NCI-H2029 treated with DMSO at 0.1 percent for 48 hours (cell line): ENCODE data around the gene ANP32D.
A peak's percentile ranks its signal among the peaks of the same experiment; 100 is the strongest.
"Not testable (repeated sequence)": the region's sequence is repeated elsewhere in the genome, so short reads cannot be mapped to it uniquely, and the experiment has no call there.

ENCODE experiments used
- DNase-seq: peaks from one replicate; lab custom pipeline; 2025; lab: John Stamatoyannopoulos, UW

The ANP32D gene

DNA sequence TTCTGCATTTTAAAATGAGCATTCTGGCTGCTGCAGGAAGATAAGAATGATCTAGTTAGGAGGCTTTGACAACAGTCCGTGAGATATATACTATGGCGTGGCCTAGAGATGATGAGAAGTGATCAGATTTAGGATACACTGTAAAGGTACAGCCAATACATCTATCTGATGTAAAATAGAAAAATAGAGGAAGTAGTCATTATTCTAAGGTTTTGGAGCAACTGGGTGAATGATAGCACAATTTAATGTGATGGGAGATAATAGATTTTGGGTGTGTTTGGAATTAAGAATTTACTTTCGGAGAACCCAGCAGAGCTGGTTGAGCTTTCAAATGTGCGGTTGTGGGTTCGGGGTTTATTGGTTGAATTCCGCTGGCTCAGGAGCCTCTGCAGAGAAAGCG is at the start of gene ANP32D:
Gene ANP32D, plus strand, starts transcription at position 301 of the 400 bp plus-strand sequence. CDS start 106 bp downstream, outside the sequence.
- no peak for DNase-seq

DNA sequence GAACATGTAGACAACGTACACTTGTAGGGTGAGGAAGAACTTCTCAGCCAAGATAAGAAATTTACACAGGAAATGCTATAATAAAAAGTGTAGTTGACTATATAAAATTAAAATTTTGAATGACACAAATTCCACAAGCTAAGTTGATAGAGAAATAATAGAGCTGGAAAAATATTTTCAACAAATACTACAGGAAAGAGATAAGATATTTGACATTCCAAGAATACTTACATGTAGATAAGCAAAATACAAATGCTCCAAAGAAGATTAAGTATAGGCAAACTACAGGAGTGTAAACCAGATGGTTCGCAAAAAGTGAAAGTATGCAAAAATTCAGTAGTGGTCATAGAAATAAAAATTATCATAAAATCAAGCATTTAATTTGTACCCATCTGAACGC is 49.2 kb upstream of the ANP32D start:
- DNase-seq = no peak

DNA sequence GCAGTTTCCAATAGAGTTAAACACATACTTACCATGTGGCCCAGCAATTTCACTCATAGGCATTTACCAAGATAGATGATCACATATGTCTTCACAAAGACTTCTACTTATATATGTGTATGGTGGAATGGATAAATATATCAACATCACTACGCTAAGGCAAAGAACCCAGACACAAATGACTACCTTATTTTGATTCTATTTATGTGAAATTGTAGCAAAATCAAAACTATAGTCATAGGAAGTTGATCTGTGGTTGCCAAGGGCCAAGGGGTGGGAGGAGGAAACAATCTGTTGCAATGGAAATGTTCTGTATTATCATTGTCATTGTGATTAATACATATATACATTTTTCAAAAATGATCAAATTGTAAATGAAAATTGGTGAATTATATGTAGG is 47.7 kb upstream of the ANP32D start:
- no peak for DNase-seq

DNA sequence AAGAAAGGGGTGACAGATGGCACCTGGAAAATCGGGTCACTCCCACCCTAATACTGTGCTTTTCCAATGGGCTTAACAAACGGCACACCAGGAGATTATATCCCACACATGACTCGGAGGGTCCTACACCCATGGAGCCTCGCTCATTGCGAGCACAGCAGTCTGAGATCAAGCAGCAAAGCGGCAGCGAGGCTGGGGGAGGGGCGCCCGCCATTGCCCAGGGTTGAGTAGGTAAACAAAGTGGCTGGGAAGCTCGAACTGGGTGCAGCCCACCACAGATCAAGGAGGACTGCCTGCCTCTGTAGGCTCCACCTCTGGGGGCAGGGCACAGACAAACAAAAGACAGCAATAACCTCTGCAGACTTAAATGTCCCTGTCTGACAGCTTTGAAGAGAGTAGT is 38.3 kb upstream of the ANP32D start:
- DNase-seq = not testable (repeated sequence)

DNA sequence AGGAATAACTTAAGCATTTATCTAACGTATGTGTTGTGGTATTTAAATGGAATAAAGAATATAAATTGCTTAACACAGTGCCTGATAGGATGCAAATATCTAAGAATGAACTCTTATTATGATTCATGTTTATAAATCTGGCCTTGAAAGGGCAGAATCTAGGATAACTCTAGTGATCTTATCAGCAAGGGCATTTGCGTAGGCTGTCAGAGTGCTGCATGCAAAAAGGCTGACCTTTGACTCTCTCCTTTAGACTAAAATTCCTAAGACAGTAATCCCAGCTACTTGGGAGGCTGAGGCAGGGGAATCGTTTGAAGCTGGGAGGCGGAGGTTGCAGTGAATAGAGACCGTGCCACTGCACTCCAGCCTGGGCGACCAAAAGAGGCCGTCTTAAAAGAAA is 31.3 kb upstream of the ANP32D start:
- no peak for DNase-seq

DNA sequence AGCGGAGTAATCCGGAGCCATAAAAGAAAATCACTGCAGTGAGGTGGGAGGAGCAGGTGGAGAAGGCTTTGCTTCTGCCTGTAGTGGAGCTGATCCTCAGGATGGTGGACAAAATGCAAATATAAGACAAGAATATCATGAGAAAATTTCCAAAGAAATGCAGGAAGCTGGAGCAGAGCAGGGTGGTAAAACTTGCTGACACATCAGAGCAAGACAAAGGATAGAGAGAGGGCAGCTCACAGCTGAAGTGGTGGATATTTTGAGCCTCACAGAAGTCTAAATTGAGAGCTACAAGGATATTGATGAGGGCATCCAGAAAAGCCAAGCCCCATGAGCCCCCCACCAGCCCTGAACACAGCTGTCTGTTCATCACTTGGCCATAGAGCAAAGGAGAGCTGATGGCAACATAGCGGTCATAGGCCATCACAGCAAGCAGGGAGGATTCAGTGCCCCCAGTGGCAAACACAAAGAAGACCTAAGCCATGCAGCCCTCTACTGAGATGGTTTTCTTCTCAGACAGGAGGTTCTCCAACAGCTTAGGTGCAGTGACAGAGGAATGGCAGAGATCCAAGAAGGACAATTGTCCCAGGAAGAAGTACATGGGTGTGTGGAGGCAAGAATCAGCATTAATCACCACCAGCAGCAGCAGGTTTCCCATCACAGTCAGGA is 30.0 kb upstream of the ANP32D start:
- DNase-seq = no peak

DNA sequence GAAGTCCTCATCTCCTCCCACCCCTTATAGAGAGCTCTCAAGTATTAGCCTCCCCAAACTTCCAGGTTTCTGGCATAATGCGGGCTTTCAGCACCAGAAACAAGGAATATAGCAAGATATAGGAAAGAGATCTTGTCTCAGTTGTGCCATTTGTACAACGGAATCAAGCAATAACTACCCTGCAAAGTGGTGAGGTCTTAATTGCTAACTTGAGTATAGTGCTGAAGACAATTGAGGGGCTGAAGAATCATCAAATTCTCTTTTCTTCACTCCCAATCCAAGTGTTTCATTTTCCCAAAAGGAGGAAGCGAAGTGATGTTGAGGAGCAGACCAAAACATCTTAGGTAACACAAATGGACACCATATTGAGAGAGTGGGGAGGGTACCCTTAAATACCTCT is 26.8 kb upstream of the ANP32D start:
- no peak for DNase-seq

DNA sequence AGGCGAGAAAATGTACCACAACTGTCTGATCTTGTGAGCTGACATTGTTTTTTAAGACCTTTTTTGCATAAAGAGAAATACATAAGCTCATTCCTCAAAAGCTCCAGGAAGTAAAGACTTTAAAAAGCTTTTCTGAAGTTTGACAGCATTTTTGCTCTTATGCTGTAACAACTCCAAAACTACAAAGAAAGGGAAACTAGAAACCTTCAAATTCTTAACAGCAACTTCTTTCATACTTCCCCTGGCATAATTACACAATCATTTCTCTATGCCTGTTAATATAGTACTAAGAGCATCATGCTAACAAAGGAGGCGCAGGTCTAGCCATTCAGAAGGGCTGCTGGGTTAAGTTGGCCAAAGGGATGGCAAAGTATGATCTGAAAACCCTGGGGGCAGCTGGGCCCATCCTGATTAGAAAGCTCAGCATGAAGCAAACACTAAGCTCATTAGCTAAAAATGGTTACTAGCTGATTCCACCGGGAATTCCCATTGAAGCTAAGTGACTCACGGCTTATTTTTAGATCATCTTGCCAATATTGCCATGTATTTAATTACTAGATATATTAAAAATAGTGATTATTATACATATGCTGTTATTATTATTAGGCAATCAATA is 26.1 kb upstream of the ANP32D start:
- DNase-seq = no peak

DNA sequence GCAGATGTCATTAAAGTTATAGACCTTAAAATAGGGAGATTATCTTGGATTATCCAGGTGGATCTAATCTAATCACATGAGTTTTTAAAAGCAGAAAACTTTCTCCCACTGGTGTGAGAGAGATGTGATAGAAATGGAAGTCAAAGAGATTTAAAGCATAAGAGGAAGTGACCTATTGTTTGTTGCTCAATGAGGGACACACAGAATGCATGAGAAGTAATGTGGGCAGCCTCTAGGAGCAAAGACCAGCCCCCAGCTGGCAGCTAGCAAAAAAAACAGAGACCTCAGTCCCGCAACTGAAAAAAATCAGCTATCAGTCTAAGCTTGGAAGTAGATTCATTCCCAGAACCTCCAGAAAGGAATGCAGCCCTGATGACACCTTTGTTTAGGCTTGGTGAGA is 24.6 kb upstream of the ANP32D start:
- no peak for DNase-seq

DNA sequence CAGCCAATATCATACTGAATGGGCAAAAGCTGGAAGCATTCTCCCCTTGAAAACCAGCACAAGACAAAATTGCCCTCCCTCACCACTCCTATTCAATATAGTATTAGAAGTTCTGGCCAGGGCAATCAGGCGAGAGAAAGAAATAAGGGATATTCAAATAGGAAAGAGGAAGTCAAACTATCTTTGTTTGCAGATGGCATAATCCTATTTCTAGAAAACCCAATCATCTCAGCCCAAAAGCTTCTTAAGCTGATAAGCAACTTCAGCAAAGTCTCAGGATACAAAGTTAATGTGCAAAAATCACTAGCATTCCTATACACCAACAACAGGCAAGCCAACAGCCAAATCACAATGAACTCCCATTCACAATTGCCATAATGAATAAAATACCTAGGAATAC is 21.0 kb upstream of the ANP32D start:
- DNase-seq = no peak

DNA sequence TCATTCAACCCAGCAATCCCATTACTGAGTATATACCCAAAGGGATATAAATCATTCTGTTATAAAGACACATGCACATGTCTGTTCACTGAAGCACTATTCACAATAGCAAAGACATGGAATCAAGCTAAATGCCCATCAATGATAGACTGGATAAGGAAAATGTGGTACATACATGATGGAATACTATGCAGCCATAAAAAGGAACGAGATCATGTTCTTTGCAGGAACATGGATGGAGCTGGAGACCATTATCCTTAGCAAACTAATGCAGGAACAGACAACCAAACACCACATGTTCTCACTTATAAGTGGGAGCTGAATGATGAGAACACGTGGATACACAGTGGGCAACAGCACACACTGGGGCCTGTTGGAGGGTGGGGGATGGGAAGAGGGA is 19.4 kb upstream of the ANP32D start:
- not testable (repeated sequence) for DNase-seq

DNA sequence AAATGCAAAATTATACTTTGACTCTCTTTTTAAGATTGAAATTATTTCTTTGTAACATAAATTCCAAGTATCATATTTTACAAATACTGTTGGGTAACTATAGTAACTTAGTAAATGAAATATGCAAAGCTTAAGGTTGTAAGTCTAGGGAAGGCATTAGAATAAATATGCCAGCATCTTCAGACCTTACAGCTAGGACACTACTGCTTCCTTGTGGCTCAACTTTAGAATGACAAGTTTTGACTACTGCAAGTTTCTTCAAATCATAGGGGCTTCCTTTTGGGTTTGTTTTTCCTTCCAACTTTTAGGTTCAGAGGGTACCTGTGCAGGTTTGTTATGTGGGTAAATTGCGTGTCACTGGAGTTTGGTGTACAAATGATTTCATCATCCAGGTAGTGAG is 17.7 kb upstream of the ANP32D start:
- no peak for DNase-seq

DNA sequence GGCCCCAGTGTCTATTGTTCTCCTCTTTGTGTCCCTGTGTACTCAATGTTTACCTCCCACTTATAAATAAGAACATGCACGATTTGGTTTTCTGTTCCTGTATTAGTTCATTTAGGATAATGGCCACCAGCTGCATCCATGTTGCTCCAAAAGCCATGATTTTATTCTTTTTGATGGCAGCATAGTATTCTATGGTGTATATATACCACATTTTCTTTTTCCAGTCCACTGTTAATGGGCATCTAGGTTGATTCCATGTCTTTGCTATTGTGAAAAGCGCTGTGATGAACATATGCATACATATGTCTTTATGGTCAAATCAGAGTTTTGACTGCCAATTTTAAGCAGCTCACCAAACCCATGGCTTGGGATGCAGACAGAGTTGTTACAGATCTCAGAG is 17.2 kb upstream of the ANP32D start:
- no peak for DNase-seq

DNA sequence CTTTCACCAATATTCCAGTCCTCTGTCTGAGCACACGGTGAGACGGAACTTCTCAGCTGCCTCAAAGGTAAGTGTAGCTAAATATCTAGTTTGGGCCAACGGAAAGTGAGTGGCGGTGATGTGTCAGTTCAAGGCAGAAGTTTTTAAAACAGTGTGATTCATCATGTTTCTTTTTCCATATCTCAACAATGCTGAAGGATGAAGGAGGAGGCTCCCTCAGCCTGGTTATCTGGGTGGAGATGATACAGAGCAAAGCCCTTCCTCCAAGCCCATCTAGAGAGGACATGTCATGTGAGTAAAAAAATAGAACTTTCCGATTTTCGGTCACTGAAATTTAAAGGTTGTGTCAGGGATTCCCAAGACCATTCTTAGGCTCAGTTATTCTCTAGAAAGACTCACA is 13.1 kb upstream of the ANP32D start:
- no peak for DNase-seq

DNA sequence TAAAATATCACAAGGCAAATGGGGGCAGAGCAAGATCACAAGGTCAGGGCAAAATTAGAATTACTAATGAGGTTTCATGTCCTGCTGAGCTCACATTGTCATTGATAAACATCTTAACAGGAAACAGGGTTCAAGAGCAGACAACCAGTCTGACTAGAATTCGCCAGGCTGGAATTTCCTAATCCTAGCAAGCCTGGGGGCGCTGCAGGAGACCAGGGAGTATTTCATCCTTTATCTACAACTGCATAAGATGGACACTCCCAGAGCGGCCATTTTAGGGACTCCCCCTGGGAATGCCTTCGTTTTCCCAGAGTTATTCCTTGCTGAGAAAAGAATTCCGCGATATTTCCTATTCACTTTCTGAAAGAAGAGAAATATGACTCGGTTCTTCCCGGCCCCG is 3.3 kb upstream of the ANP32D start:
- DNase-seq = not testable (repeated sequence)

DNA sequence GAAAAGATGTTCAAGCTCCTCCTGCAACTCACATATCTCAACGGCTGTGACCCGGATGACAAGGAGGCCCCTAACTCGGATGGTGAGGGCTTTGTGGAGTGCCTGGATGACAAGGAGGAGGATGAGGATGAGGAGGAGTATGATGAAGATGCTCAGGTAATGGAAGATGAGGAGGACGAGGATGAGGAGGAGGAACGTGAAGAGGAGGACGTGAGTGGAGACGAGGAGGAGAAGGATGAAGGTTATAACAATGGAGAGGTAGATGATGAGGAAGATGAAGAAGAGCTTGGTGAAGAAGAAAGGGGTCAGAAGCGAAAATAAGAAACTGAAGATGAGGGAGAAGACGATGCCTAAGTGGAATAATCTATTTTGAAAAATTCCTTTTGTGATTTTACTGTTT is 702 bp downstream of the ANP32D start:
- DNase-seq = no peak

DNA sequence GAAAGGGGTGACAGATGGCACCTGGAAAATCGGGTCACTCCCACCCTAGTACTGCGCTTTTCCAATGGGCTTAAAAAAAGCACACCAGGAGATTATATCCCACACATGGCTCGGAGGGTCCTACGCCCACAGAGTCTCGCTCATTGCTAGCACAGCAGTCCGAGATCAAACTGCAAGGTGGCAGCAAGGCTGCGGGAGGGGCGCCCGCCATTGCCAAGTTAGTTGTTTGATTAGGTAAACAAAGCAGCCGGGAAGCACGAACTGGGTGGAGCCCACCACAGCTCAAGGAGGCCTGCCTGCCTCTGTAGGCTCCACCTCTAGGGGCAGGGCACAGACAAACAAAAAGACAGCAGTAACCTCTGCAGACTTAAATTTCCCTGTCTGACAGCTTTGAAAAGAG is 2.1 kb downstream of the ANP32D start:
- not testable (repeated sequence) for DNase-seq

DNA sequence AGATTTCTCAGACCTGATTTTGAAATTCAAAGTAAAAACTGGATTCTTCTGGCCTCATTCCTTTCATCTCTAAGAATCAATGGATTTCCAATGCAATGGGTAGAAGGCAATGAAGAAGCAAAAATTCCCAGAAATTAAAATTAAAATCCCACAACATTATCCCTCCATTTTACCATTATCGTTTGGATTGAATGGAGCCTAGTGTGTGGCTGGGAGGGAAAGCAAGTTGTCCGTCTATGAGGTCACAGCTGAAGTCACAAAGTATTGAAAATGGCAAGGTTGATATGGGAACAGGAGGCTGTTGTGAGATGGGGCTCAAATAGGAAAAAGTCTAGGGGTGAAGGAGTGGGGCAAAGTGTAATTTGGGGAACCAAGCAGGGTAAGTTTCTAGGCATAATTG is 9.8 kb downstream of the ANP32D start, which contains the start of gene C12orf54:
Gene C12orf54, plus strand, starts transcription at position 301 of the 400 bp plus-strand sequence. CDS start 799 bp downstream, outside the sequence.
- DNase-seq = no peak

DNA sequence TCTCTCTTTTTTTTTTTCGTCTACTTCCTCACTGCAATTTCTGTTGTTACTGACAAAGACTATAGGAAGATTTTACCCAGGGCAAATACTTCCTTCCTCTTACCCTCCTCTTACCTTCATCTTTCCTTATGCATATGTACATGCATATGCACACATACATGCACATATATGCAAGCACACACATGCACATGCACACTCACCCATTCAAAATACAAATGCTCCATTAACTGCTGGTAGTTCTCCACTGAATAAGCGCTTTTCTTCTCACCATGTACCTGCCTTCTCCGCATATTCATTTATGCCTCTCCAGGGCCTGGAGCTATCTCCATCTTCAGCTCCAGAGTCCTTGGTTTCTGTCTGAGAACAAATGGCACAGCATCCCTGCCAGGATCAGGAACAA is 10.6 kb downstream of the ANP32D start:
- DNase-seq = no peak

DNA sequence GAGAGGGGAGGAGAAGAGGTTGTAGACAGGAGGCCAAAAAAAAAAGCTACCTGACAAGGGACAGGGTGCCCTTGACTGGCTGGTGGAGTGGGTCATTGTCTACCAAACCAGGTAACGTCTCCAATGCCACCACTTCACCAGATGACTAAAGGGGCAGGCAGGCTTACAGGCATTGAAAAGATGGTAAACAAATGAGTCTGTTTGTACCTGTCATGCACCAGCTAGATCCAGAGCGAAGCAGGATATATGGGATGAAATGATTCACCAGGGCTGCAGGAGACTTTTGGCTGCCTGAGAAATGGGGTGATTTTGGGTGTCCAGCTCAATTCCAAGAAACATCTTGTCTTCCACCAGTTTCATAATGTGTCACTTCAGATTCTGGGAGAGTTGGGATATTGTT is 13.9 kb downstream of the ANP32D start:
- peak; percentile 3 for DNase-seq

DNA sequence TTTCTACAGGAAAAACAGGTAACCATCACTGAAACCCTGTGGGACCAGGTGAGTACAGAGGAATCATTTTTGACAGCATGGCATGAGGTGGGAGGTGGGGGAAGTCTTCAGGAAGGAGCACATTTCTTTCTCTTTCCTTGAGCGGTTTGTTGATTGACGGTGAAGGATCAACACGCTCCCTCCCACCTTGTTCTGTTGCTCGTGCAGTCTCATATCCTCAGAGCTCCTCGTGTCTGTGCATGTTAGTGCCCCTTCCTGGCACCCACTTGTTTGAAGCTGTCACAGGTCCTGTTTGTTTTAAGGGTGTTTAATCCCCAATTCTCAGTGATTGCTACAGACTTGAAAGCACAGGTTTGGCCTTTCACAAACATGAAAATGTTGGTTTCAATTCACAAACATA is 14.3 kb downstream of the ANP32D start:
- no peak for DNase-seq

DNA sequence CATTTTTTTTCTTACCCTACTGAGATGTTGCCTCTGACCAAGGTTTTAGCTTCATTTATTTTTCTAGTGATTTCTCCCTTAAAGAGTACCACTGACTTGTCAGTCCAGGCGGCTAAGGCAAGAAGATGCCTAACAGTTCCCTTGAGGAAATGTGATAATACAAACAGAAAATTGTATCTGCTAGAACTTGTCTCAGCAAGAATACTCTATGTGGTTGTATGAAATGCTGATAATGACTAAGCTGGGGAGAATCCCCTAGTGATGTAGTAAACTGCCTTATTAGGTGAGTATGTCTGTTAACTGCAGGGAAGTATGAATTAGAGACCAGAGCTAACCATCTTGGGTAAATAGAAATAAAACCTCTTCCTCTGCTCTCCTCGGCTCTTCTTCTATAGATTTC is 16.7 kb downstream of the ANP32D start:
- no peak for DNase-seq

DNA sequence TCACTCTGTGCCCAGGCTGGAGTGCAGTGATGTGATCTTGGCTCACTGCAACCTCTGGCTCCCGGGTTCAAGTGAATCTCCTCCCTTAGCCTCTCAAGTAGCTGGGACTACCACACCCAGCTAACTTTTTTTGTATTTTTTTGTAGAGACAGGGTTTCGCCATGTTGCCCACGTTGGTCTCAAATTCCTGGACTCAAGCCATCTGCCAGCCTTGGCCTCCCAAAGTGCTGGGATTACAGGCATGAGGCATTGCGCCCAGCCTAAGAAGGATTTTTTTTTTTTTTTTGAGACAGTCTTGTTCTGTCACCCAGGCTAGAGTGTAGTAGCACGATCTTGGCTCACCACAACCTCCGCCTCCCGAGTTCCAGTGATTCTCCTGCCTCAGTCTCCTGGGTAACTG is 17.1 kb downstream of the ANP32D start:
- DNase-seq = not testable (repeated sequence)

DNA sequence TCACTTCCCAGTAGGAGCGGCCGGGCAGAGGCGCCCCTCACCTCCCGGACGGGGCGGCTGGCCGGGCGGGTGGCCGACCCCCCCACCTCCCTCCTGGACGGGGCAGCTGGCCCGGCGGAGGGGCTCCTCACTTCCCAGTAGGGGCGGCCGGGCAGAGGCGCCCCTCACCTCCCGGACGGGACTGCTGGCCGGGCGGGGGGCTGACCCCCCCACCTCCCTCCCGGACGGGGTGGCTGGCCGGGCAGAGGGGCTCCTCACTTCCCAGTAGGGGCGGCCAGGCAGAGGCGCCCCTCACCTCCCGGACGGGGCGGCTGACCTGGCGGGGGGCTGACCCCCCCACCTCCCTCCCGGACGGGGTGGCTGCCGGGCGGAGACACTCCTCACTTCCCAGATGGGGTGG is 27.9 kb downstream of the ANP32D start:
- DNase-seq = not testable (repeated sequence)
